ENCODE measurements around the gene LSM11.
"Not testable (repeated sequence)": the region's sequence is repeated elsewhere in the genome, so short reads cannot be mapped to it uniquely, and the experiment has no call there.

LSM11 gene

GRCh38 chr5:157743163-157744050, at the start of gene LSM11:
TSS of gene LSM11 (plus strand) at chr5:157743712. CDS start at chr5:157743751, 39 bp downstream.
- no peak for FAIRE-seq

GRCh38 chr5:157693816-157694215, 49.7 kb upstream of the LSM11 start:
- FAIRE-seq = not testable (repeated sequence)

- FAIRE-seq = not testable (repeated sequence)
Observed at GRCh38 chr5:157696154-157696553, 47.4 kb upstream of the LSM11 start.

DNA sequence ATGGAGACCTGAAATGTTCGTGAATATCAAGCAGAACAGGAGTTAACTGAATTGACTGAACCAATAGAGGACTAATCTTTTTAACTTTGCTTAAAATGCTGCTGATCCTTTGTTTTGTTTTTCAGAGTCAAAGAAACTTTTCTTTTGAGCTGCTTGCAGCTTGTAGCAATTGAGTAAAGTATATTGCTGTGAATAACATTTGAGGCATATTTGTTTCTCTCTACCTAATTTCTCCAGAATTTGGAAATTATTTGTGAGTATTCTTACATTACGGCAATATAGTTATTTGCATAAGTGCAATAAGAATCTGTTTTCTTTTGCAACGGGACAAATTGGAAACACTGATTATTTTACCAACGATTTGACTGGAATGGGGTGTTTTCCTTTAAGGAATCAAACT, 44.8 kb upstream of the LSM11 start:
- not testable (repeated sequence) for FAIRE-seq

DNA sequence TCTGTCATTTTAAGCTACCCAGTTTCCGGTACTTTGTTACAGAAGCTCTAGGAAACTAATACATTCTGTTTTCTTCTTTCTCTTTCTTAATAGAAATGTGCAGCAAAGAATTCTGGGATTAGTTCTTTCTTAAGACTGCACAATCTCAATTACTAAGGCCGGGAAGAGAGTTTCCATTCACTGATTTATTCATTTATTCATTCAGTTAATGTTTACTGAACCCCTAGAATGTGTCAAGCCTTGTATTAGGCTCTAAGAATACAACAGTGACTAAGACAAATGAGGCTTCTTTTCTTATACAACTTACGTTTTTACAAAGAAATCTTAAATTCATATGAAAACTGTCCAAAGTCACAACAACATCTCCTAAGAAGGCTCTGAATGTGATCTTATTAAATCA, 39.8 kb upstream of the LSM11 start:
- FAIRE-seq = no peak

DNA sequence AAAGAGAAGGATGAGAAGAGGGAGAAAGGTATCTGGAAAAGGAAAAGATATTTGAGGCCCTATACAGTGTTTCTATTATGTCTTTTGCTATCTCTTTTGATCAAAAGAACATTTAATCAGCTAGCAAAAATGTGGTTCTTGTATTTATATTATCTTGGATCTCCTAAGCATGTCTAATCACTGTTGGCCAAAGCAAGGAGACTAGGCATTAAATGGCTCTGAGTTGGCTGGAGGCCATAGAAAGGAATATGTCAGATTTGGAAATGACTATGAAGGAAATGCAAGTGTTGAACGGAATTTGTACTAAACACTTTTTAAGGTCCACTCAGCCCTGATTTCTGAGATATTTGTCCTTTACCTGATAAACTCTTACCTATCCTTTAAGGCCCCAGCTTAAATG, 34.6 kb upstream of the LSM11 start:
- FAIRE-seq = no peak

DNA sequence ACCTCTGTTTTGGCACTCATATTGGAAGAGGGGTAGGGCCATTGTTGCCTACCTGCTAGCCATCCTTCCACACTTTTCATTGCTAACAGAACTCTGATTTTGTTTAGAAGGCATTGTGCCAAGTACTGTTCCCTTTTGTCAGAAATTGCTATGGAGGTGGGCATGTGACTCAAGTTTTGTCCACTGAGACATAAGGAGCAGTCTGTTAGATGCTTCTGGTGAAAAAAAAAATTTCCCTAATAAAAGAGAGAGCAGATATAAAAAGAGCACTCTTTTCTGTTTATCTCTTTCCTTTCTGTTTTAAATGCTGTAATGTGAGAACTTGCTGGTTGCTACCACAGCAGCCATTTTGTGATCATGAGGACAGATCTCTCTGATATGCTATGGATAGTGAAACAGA, 34.2 kb upstream of the LSM11 start:
- FAIRE-seq = no peak

DNA sequence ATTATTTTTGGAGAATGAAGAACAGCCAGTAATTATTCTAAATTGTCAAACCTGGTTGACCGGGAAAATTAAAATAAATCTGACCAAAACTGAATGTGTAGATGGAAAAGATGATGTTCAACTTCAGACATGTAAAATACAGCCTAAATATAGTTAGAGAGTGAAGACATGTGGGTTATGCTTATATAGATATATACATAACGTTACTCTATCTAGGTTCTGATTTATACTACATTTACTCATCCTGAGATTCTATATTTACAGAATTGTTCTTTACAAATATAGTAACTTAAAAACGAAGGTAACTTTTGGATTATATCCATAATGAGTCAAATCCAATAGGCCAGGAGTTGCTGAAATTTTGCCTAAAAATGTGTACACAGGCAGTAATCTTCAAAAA, 33.1 kb upstream of the LSM11 start:
- no peak for FAIRE-seq

DNA sequence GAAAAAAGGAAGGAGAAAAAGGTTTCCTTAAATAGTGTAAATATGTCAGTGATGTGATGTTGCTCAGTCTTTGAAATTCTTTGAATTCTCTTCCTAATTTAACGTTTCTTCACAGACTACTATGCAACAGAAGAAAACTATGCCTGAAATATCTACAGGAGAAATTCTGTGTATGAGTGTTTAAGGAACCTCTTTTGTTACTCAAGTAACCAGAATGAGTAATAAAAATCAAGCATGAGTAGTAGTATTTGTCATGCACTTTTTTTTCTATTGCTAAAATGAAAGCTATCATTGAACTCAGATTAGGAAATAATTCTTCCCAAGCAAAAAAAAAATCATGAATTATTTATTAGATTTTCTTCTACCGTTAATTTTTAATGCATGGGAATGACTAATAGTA, 32.6 kb upstream of the LSM11 start:
- no peak for FAIRE-seq

GRCh38 chr5:157713830-157714595, 29.5 kb upstream of the LSM11 start:
- FAIRE-seq = no peak

DNA sequence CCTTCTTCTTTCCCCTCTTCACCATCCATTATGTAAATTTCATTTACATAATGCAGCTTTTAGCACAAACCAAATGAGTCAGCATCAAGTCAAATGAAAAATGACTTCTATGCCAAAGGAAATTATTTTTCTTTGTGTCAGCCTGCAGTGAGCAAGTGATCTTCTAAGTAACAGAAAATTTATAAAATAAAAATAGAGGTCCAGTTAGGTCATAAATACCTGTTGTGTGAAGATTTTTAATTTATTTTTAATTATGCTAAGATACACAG, 29.0 kb upstream of the LSM11 start:
- FAIRE-seq = no peak

- FAIRE-seq = peak; percentile 60
Observed at GRCh38 chr5:157718519-157718918, 25.0 kb upstream of the LSM11 start.

DNA sequence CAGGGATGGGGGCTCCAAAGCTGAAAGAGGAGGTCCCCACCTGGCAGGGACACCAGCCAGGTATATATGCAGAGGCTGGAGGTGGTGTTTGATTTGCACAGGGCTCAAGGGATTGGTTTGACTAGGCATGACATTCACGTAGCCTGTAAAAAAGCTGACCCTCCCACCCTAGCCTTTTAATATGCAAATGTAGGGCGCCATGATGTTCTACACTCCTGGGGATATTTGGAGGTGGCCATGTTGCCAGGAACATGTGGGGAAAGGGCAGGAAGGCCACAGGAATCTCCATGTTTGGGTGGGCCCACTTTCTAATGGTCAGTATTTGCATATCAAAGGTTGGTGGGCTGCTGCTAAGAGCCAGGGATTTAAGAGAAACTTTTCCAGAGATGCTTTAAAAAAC, 24.3 kb upstream of the LSM11 start:
- FAIRE-seq = no peak

GRCh38 chr5:157721159-157721558, 22.4 kb upstream of the LSM11 start:
- no peak for FAIRE-seq

GRCh38 chr5:157722895-157723294, 20.6 kb upstream of the LSM11 start:
- FAIRE-seq = not testable (repeated sequence)

- FAIRE-seq = not testable (repeated sequence)
Observed at GRCh38 chr5:157726607-157727006, 16.9 kb upstream of the LSM11 start.

- FAIRE-seq = not testable (repeated sequence)
Observed at GRCh38 chr5:157727858-157728257, 15.7 kb upstream of the LSM11 start.

- no peak for FAIRE-seq
Observed at GRCh38 chr5:157729858-157730257, 13.7 kb upstream of the LSM11 start.

- peak; percentile 56 for FAIRE-seq
Observed at GRCh38 chr5:157730900-157731271, 12.6 kb upstream of the LSM11 start.

DNA sequence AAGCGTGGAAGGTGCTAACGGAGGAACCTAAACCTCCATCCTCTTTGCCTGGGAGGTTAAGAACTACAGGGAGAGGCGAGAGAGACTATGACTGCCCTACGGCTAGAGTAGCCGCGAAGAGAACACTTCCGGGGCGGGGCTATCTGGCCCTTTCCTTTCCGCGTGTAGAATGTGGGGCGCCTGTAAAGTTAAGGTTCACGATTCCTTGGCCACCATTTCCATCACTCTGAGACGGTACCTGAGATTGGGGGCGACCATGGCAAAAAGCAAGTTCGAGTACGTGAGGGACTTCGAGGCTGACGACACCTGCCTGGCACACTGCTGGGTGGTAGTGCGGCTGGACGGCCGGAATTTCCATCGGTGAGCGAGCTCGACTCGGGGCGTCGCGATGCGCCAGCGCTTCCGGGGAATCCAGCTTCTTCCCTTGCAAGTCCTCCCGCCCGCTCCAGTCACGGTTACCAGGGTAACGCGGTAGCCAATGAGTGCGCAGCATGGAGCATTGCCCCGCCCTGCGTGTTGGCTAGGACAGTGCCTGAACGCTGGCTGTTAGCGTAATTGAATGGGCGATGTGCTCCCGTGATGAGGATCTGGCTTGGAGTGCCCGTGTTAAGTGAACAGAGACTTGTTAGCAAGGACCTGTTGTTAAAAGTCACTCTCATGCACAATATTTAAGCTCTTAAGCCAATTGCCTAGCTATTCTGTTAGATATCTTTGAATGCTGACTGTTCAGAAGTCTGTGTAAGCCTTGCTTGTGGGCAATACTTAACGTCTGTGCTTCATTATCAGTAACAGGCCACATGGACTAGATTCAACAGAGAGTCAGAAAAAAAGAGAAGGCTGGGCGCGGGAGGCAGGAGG, 12.0 kb upstream of the LSM11 start, which contains the start of gene THG1L:
Gene THG1L (plus strand): TSS at position 149 of the 858 bp plus-strand sequence. CDS start 21 bp downstream, at position 170.
- FAIRE-seq = peak; percentile 96

DNA sequence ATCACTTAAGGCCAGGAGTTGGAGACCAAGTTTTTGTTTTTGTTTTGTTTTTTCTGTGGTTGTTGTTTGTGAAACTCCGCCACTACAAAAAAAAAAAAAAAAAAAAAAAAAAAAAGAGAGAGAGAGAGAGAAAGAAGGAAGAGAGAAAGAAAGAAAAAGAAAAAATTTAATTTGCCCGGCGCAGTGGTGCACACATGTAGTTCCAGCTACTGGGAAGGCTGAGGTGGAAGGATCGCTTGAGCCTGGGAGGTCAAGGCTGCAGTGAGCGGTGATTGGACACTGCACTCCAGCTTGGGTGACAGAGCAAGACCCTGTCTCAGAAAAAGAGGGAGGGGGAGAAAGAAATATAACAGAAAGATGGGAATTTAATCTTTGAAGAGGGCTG, 11.4 kb upstream of the LSM11 start:
- no peak for FAIRE-seq

- FAIRE-seq = no peak
Observed at GRCh38 chr5:157732596-157733262, 10.8 kb upstream of the LSM11 start.

- FAIRE-seq = no peak
Observed at GRCh38 chr5:157734436-157734835, 9.1 kb upstream of the LSM11 start.
